Measurements from ENCODE around the gene ZNF287. TPM values are rescaled to one million over a fixed set of nuclear protein-coding genes. Genes with fewer than 3 reads are reported as not detected.

The ZNF287 gene
- total and polyA plus RNA-seq, 2 of the 8 experiments (the other 6 are each of a cell fraction or from before 2014, with no cell fraction given): 1.7 to 5.6 TPM

DNA sequence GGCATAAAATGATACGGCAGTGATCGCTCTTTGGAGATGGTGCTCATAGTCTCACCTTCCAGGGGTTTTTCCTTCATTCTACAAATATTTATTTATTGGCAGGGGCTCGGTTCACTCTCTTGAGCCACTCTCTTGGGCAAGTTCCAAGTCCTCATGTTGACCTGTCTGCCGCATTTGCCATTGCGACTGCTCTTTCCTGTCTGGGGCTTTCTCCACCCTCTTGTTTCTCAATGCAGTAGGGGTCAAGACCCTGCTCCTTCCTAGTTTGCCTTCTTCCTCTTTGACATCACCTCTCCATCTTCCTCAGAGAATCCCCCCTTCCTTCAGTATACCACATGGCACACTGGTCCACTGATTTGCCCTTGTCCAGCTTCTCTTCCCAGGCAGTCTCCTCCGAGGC lies 55.1 kb downstream of the ZNF287 start:
- Histone ChIP-seq H3K23ac (ENCODE audit: insufficient read length) (no peak overlapping the region), H3K23me2 (ENCODE audit: low read depth, low read length) (no peaks in the 10 kb centered on the region), H4K91ac (replicated peaks; ENCODE audit: insufficient read length, low read length) (no peak overlapping the region), H3K4me3 (ENCODE audit: extremely low read depth in 1 of 4, insufficient read depth in 2 of 4, low read depth in 3 of 4, low read length in 4 of 4) (no peak overlapping the region), H3K27ac (ENCODE audit: low read depth, low read length) (no peak overlapping the region), H2BK15ac (ENCODE audit: low read length) (0 out of 2 replicates have a peak overlapping the region, but pooled peaks have one; percentile 76), H3K9ac (replicated peaks in 1 of 4; ENCODE audit: extremely low read depth in 1 of 4, low read depth in 3 of 4, low read length in 3 of 4) (no peak overlapping the region), H4K20me1 (replicated peaks in 1 of 2; ENCODE audit: control insufficient read depth in 1 of 2, insufficient read depth in 2 of 2, low read length in 2 of 2) (no peaks in the 10 kb centered on the region), H3K56ac (replicated peaks; ENCODE audit: insufficient read length, low read depth, low read length) (no peak overlapping the region), H3K79me1 (ENCODE audit: low read depth, low read length) (no peaks in the 10 kb centered on the region), H3K4ac (replicated peaks; ENCODE audit: insufficient read length, low read depth, low read length) (no peak overlapping the region), H2AK5ac (ENCODE audit: low read depth, low read length) (no peak overlapping the region; the same call in 1 of the 2 replicates), H4K8ac (ENCODE audit: extremely low read depth, insufficient read depth, low read length) (no peak overlapping the region), H3K4me1 (replicated peaks in 1 of 4; ENCODE audit: control insufficient read depth in 3 of 4, insufficient read depth in 4 of 4, low read length in 3 of 4) (peaks cover 4 to 12% (median 9%) of the 10 kb centered on the region in 4 experiments), H2BK120ac (replicated peaks; ENCODE audit: low read depth, low read length) (no peak overlapping the region), H2BK12ac (ENCODE audit: low read depth, low read length) (no peak overlapping the region), H3K27me3 (replicated peaks in 1 of 4; ENCODE audit: control insufficient read depth in 3 of 4, extremely low read depth in 1 of 4, insufficient read depth in 3 of 4, low read length in 3 of 4) (no peaks in the 10 kb centered on the region; a peak in 2 of 7 replicates), H3K36me3 (ENCODE audit: control insufficient read depth in 2 of 4, insufficient read depth in 4 of 4, low read length in 3 of 4) (no peaks in the 10 kb centered on the region), H3K14ac (ENCODE audit: insufficient read length) (no peak overlapping the region), H3K4me2 (ENCODE audit: insufficient read depth in 1 of 2, low read depth in 2 of 2, low read length in 2 of 2) (no peak overlapping the region), H3K18ac (ENCODE audit: extremely low read depth, low read length) (no peak overlapping the region), H3K9me3 (ENCODE audit: insufficient read depth in 2 of 2, low read depth in 1 of 2, low read length in 1 of 2) (no peaks in the 10 kb centered on the region), H2AFZ (ENCODE audit: low read length) (no peak overlapping the region), H3K79me2 (ENCODE audit: control insufficient read depth in 1 of 2, insufficient read depth in 2 of 2, low read length in 2 of 2) (no peaks in the 10 kb centered on the region), H2BK20ac (ENCODE audit: low read length) (no peak overlapping the region), H4K5ac (ENCODE audit: insufficient read length, low read depth, low read length) (no peak overlapping the region), H2BK5ac (ENCODE audit: low read depth, low read length) (no peak overlapping the region)
- DNase-seq (ENCODE audit: low read depth in 1 of 2, low spot score in 2 of 2) (no peak), FAIRE-seq (no peak)
- ChIA-PET CTCF (ENCODE audit: partially characterized antibody) (interaction anchor here (34.1 kb wide), 1 partner anchor 56 kb away, joined by 941 read pairs; no protein-coding TSS in a partner anchor), POLR2A (ENCODE audit: partially characterized antibody) (interaction anchor here (0.8 kb wide), 1 partner anchor 71 kb away, joined by 3 read pairs; no protein-coding TSS in a partner anchor)
- 89% methylated on average over 6 of the region's 6 CpGs; no CpG with 5 or more reads in 1 of the 2 experiments for WGBS, 2 experiments (ENCODE audit: extremely low coverage in 1 of 2, insufficient coverage in 1 of 2, insufficient read length in 1 of 2, insufficient replicate concordance in 2 of 2, low coverage in 1 of 2, low lambda C conversion rate in 2 of 2, missing lambda C conversion rate in 1 of 2)
- no peak for TF ChIP-seq RFX5 (IDR thresholded peaks at IDR 0.05; ENCODE audit: borderline replicate concordance, low read depth, low read length)
- no peak for TF ChIP-seq SP1 (IDR thresholded peaks at IDR 0.05; ENCODE audit: low read depth, low read length)
- TF ChIP-seq EGR1 (IDR thresholded peaks at IDR 0.05; ENCODE audit: borderline replicate concordance, low read depth, low read length): no peak
- no peak for TF ChIP-seq CHD2 (IDR thresholded peaks at IDR 0.05; ENCODE audit: low read length)
- no peak for TF ChIP-seq BCL11A (IDR thresholded peaks at IDR 0.05; ENCODE audit: low read depth in 2 of 2, low read length in 2 of 2)
- no peak for TF ChIP-seq KDM4A (IDR thresholded peaks at IDR 0.05; ENCODE audit: low read depth, low read length, severe bottlenecking)
- no peak for TF ChIP-seq RXRA (IDR thresholded peaks at IDR 0.05; ENCODE audit: insufficient read depth, low read depth, low read length)
- TF ChIP-seq HDAC6 (IDR thresholded peaks at IDR 0.05; ENCODE audit: low read depth, low read length): no peak
- TF ChIP-seq POLR2AphosphoS5 (IDR thresholded peaks at IDR 0.05; ENCODE audit: low read depth, low read length): no peak
- no peak for TF ChIP-seq SP4 (IDR thresholded peaks at IDR 0.05; ENCODE audit: low read length)
- TF ChIP-seq E2F6 (IDR thresholded peaks at IDR 0.05): no peak
- TF ChIP-seq SIN3A (conservative IDR thresholded peaks at IDR 0.05 in 1 of 2, IDR thresholded peaks at IDR 0.05 in 1 of 2; ENCODE audit: low read depth in 1 of 2, low read length in 2 of 2): no peak
- TF ChIP-seq MAX (IDR thresholded peaks at IDR 0.05): no peak
